Stomach (tissue), 9 donors: Measurements from ENCODE around the gene IPO13. TPM values are rescaled to one million over a fixed set of nuclear protein-coding genes. Genes with fewer than 3 reads are reported as not detected.

ENCODE experiments used
- DNase-seq, 2 donors: peaks; one replicate each; pipeline versions ENCODE4 v3.0.0 to v3.0.0-alpha.2; 2013 to 2019
- H3K27ac ChIP-seq, 5 donors: fragments of 200-600 bp in 4 of 5; sonication (generic) in 4 of 5; one replicate each; pipeline ENCODE4 v1.5.1; 2013 to 2019; ENCODE audit warnings: mild to moderate bottlenecking in 1 of 5, moderate library complexity in 1 of 5
- H3K27me3 ChIP-seq, 3 donors: fragments of 200-600 bp; sonication (generic); one replicate each; pipeline ENCODE4 v1.5.1; 2017 to 2019; ENCODE audit warnings: mixed run types in 1 of 3
- H3K36me3 ChIP-seq, 4 donors: fragments of 200-600 bp; sonication (generic); 1 replicate in 3 of 4; 2 replicates in 1 of 4; pipeline ENCODE4 v1.5.1; 2016 to 2019
- H3K4me1 ChIP-seq, 4 donors: fragments of 200-600 bp; sonication (generic); one replicate each; pipeline ENCODE4 v1.5.1; 2016 to 2019
- H3K4me3 ChIP-seq, 4 donors: fragments of 200-600 bp; sonication (generic) in 3 of 4; one replicate each; pipeline ENCODE4 v1.5.1; 2016 to 2019; ENCODE audit warnings: mild to moderate bottlenecking in 1 of 4
- H3K9me3 ChIP-seq, 4 donors: fragments of 200-600 bp; sonication (generic); one replicate each; pipeline ENCODE4 v1.5.1; 2016 to 2019
- EP300 ChIP-seq: sonication (generic); formaldehyde crosslinking; IDR thresholded peaks from one replicate; pipeline ENCODE4 v1.6.1; 2017; ENCODE audit warnings: antibody characterized with exemption
- POLR2A ChIP-seq, 4 donors: fragments of 450-650 bp; IDR thresholded peaks; one replicate each; pipeline ENCODE4 v1.6.1; 2016; ENCODE audit warnings: antibody characterized with exemption in 4 of 4, control low read depth in 2 of 4, mild to moderate bottlenecking in 1 of 4, moderate library complexity in 1 of 4
- POLR2AphosphoS5 ChIP-seq, 3 donors: sonication (generic); formaldehyde crosslinking; IDR thresholded peaks; one replicate each; pipeline ENCODE4 v1.6.1; 2016; ENCODE audit warnings: antibody characterized with exemption in 3 of 3
- WGBS, 5 donors: extraction: QIAGEN DNeasy Blood & Tissue Kit in 3 of 5; methylation state at CpG; one replicate each; pipeline versions ENCODE4 v1.1.5 to v1.1.7; 2013 to 2018; 5-methylcytosine and 5-hydroxymethylcytosine counted together
- intact Hi-C: fragments of 100-400 bp; cut with DNase I; formaldehyde crosslinking; loops from one replicate; pipeline ENCODE4 v1.15.1; 2023; ENCODE audit warnings: low total_unique reads
- polyA plus RNA-seq, 3 donors: library from polyadenylated mRNA; stranded (reverse); fragments of 200-250 nt; gene quantifications; one replicate each; pipeline ENCODE4 v1.2.3, GENCODE V29; 2013
- total RNA-seq, 5 donors: library from RNA; depleted of rRNA; stranded (reverse); fragments of >200 nt; gene quantifications; one replicate each; pipeline versions ENCODE4 v1.1.0 to v1.2.3, GENCODE V29; 2014 to 2016
- TF ChIP-seq, protein P1 (sequence below), 7 experiments: fragments of 450-650 bp in 4 of 7; fragments of 200-600 bp in 3 of 7; sonication (generic) in 3 of 7; IDR thresholded peaks; one replicate each; pipeline ENCODE4 v1.5.1; 2016 to 2019; ENCODE audit warnings: antibody characterized with exemption in 7 of 7, control low read depth in 2 of 7, mild to moderate bottlenecking in 1 of 7
- donor health status: healthy with polysubstance abuse.
- donor health status: Bipolar disorder and iron deficiency.
- donor health status: healthy.

Gene IPO13
- total and polyA plus RNA-seq, 8 donors: 6.2 to 54.5 (median 16.9) TPM

DNA sequence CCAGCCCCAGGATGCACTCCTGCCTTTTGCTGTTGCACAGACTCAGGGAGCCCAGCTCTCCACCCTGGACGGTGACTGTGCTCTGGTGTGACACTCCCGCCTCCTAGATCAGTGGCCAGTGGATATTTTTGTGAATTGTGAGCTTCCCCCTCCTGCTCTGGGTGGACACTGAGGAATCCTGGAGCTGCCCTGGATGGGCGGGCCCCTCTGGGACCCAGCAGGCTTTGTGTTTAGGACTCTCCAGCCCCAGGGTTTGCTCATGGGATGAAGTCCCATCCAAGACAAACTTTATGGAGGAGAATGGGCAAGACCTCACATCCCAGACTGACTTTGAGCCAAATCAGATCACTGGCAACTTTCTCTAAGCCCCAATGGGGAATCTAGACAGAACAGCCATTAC is 68.5 kb downstream of the IPO13 start:
- peaks cover 0 to 4% (median 0%) of the 10 kb centered on the region in 4 donors for H3K4me1 ChIP-seq
- no peak for DNase-seq
- no peak for TF ChIP-seq EP300
- TF ChIP-seq POLR2AphosphoS5 (IDR thresholded peaks at IDR 0.05): no peak
- TF ChIP-seq, protein P1, sequence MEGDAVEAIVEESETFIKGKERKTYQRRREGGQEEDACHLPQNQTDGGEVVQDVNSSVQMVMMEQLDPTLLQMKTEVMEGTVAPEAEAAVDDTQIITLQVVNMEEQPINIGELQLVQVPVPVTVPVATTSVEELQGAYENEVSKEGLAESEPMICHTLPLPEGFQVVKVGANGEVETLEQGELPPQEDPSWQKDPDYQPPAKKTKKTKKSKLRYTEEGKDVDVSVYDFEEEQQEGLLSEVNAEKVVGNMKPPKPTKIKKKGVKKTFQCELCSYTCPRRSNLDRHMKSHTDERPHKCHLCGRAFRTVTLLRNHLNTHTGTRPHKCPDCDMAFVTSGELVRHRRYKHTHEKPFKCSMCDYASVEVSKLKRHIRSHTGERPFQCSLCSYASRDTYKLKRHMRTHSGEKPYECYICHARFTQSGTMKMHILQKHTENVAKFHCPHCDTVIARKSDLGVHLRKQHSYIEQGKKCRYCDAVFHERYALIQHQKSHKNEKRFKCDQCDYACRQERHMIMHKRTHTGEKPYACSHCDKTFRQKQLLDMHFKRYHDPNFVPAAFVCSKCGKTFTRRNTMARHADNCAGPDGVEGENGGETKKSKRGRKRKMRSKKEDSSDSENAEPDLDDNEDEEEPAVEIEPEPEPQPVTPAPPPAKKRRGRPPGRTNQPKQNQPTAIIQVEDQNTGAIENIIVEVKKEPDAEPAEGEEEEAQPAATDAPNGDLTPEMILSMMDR (IDR thresholded peaks at IDR 0.05): no peak
- no peak for TF ChIP-seq POLR2A (IDR thresholded peaks at IDR 0.05)
- intact Hi-C loops: no loop called here
- no peaks in the 10 kb centered on the region for H3K27me3 ChIP-seq
- H3K27ac ChIP-seq: no peak overlapping the region
- WGBS, 5 donors: 59 to 76% (median 70%) methylated on average over 3 of the region's 3 CpGs
- H3K4me3 ChIP-seq: no peak overlapping the region
- no peaks in the 10 kb centered on the region for H3K9me3 ChIP-seq
- peaks cover 0 to 16% (median 3%) of the 10 kb centered on the region in 4 donors for H3K36me3 ChIP-seq

DNA sequence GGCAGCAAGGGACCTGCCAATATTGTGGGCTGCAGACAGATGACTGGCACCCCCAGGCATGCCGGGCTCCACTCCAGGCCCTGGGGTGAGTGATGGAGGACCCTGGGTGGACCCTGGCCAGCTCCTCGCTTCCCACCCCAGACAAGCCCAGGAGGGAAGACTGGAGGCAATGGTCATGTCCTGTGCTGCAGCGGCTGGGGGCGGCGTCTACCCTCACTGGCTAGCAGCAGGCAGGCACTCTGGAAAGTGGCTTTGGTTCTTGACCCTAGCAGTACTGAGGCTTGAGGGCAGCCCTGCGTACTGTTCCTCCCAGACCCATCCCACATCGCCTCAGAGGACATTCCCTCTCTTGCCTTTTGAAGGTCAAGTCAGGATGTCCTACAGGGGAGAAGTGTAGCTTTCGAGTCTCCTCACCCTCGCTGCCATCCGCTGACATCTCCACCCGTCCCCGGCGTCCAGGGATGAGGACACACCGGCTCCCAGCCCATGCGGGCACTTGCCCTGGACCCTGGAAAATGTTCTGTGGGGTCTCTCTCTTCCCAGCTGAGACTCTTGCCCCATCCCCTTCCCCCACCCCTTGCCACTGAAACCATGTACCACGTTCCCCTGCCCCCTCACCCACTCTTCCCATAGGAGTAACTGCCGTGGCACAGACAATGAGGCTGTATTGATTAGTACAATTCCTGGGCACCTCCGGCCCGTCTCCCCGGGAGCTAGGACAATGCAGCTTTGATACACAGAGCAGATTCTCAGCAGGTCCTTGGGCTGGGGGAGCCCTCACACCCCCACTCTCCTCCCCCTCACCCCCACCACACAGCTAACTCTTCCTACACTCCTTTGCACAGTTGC is 69.5 kb downstream of the IPO13 start:
- no peak for TF ChIP-seq POLR2A (IDR thresholded peaks at IDR 0.05)
- TF ChIP-seq, protein P1 (IDR thresholded peaks at IDR 0.05): no peak
- no peak for TF ChIP-seq EP300
- TF ChIP-seq POLR2AphosphoS5 (IDR thresholded peaks at IDR 0.05): no peak
- Histone ChIP-seq H3K27ac (no peak overlapping the region), H3K9me3 (no peaks in the 10 kb centered on the region), H3K36me3 (peaks cover 0 to 20% (median 7%) of the 10 kb centered on the region in 4 donors), H3K4me3 (no peak overlapping the region), H3K27me3 (no peaks in the 10 kb centered on the region), H3K4me1 (peaks cover 0 to 4% (median 0%) of the 10 kb centered on the region in 4 donors)
- no peak for DNase-seq
- intact Hi-C loops: no loop called here
- 86 to 91% (median 87%) methylated on average over 18 to 20 of the region's 20 CpGs for WGBS, 5 donors

DNA sequence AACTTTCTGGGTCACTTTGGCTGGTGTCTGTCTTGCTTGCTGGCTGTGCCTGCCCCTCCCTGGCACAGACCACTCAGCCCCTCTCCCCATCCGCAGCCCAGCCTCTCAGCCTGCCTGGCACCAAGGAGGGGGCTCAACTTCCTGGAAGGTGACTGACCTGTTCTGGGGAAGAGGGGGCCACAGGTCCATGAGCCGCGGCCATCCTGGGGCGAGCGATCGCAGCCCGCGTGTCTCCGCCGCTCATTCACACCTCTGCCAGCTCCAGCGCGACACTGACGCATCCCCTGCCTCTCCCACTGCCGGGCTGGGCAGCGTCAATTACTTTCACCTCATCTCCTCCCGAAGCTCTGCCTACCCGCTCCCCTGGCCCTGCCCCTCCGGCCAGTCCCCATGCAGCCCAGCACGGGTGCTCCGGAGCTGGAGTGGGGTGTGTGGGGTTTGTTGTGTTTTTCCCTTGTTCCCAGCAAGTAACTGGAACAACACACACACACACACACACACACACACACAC is 70.2 kb downstream of the IPO13 start:
- no peaks in the 10 kb centered on the region for H3K27me3 ChIP-seq
- H3K4me3 ChIP-seq: no peak overlapping the region
- H3K36me3 ChIP-seq: peaks cover 0 to 26% (median 7%) of the 10 kb centered on the region in 4 donors
- no peak for DNase-seq
- H3K27ac ChIP-seq: no peak overlapping the region
- H3K9me3 ChIP-seq: no peaks in the 10 kb centered on the region
- intact Hi-C loops: no loop called here
- TF ChIP-seq POLR2AphosphoS5 (IDR thresholded peaks at IDR 0.05): no peak
- TF ChIP-seq POLR2A (IDR thresholded peaks at IDR 0.05): no peak
- no peak for TF ChIP-seq EP300
- TF ChIP-seq, protein P1 (IDR thresholded peaks at IDR 0.05): no peak
- 91 to 94% (median 93%) methylated on average over 7 to 20 of the region's 20 CpGs for WGBS, 5 donors
- peaks cover 0 to 4% (median 0%) of the 10 kb centered on the region in 4 donors for H3K4me1 ChIP-seq

Other genes starting within 250 kb of the IPO13 start
- gene ST3GAL3, start 239.4 kb upstream of the IPO13 start, total RNA-seq: 10 to 100 TPM in 2 of 5 donors, 1 to 10 TPM in 3; 1.6 to 68.3 (median 2.9) TPM
- 1 to 10 TPM; 5.8 to 8.9 (median 7.6) TPM for gene ST3GAL3, start 239.4 kb upstream of the IPO13 start, polyA plus RNA-seq
- 1 to 10 TPM in 2 of 5 donors, not detected in 3; 1.2 to 4.0 TPM for gene ARTN, start 13.1 kb upstream of the IPO13 start, total RNA-seq
- gene ARTN, start 13.1 kb upstream of the IPO13 start, polyA plus RNA-seq: 1 to 10 TPM in 1 of 3 donors, under 1 TPM in 1, not detected in 1; 0.44 to 4.8 TPM
- 10 to 100 TPM in 4 of 5 donors, 1 to 10 TPM in 1; 6.4 to 93.2 (median 26.8) TPM for gene DPH2, start 23.1 kb downstream of the IPO13 start, total RNA-seq
- gene DPH2, start 23.1 kb downstream of the IPO13 start, polyA plus RNA-seq: 10 to 100 TPM; 10.2 to 13.7 (median 11.6) TPM
- gene ATP6V0B, start 28.0 kb downstream of the IPO13 start, total RNA-seq: 100 to 1,000 TPM in 1 of 5 donors, 10 to 100 TPM in 4; 32.1 to 142 (median 85.2) TPM
- 100 to 1,000 TPM in 2 of 3 donors, 10 to 100 TPM in 1; 94.7 to 188 (median 162) TPM for gene ATP6V0B, start 28.0 kb downstream of the IPO13 start, polyA plus RNA-seq
- gene B4GALT2, start 32.3 kb downstream of the IPO13 start, total RNA-seq: 10 to 100 TPM; 15.2 to 30.9 (median 23.8) TPM
- 10 to 100 TPM; 19.9 to 37.4 (median 21.3) TPM for gene B4GALT2, start 32.3 kb downstream of the IPO13 start, polyA plus RNA-seq
- 10 to 100 TPM in 2 of 5 donors, 1 to 10 TPM in 3; 1.2 to 32.4 (median 6.7) TPM for gene CCDC24, start 44.6 kb downstream of the IPO13 start, total RNA-seq
- 10 to 100 TPM in 2 of 3 donors, 1 to 10 TPM in 1; 5.3 to 16.7 (median 14.6) TPM for gene CCDC24, start 44.6 kb downstream of the IPO13 start, polyA plus RNA-seq
- gene SLC6A9, start 84.5 kb downstream of the IPO13 start, total RNA-seq: 10 to 100 TPM in 1 of 5 donors, 1 to 10 TPM in 3, not detected in 1; 1.3 to 40.8 (median 1.9) TPM
- gene SLC6A9, start 84.5 kb downstream of the IPO13 start, polyA plus RNA-seq: 1 to 10 TPM; 1.1 to 5.7 (median 4.3) TPM
- gene KLF17, start 171.9 kb downstream of the IPO13 start, total RNA-seq: not detected
- gene KLF17, start 171.9 kb downstream of the IPO13 start, polyA plus RNA-seq: under 1 TPM in 1 of 3 donors, not detected in 2; 0.25 TPM
- gene KLF18, start 194.7 kb downstream of the IPO13 start, total RNA-seq: not detected
- gene KLF18, start 194.7 kb downstream of the IPO13 start, polyA plus RNA-seq: not detected